ACHN (cell line): ENCODE measurements around the gene DR1.
"Not testable (repeated sequence)": the region's sequence is repeated elsewhere in the genome, so short reads cannot be mapped to it uniquely, and the experiment has no call there.

ENCODE experiments used
- DNase-seq: peaks from one replicate; pipeline ENCODE4 v3.0.0-alpha.2; 2015
- in situ Hi-C: cut with HindIII; loops from 2 replicates; pipeline ENCODE4 v1.10.0; 2017; ENCODE audit warnings: low sequenced_read_pairs, low pct_ligation_motif_present, low pct_unique_long_range_greater_than_20kb

DR1 gene

DNA sequence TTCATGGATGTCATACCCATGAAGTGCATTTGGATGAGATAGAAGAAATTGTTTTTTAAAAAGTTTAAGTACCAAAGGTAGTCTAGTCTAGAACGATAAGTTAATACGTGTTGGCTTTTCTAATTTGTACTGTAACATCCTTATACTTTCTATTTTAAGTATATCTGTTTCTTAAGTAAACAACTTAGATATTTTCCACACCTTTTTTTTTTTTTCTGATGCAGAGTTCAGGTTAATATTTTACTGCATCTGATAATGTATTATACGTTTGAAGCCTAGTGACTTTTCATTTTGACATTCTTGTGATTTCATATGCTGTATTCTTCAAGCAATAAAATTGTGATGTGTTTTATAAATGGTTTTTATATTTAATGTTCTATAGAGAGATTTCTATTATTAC lies 16.5 kb downstream of the DR1 start:
- in situ Hi-C loops, result no loop called here

DNA sequence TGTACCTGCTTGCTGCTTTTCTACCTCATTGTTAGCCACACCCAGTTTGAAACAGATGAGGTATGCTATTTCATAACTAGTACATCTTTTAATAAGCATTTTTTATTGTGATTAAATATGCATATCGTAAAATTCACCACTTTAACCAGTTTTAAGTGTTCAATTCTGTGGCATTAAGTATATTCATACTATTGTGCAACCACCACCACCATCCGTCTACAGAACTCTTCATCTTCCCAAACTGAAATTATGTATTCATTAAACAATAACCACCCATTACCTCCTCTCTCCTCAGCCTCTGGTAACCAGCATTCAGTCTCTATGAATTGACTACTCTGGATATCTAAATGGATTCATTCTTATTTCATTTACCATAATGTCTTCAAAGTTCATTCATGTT lies 20.1 kb downstream of the DR1 start:
- in situ Hi-C loops, result no loop called here
- no peak for DNase-seq

More for the DNA sequence above, 16.5 kb downstream of the DR1 start:
- DNase-seq, result no peak

DNA sequence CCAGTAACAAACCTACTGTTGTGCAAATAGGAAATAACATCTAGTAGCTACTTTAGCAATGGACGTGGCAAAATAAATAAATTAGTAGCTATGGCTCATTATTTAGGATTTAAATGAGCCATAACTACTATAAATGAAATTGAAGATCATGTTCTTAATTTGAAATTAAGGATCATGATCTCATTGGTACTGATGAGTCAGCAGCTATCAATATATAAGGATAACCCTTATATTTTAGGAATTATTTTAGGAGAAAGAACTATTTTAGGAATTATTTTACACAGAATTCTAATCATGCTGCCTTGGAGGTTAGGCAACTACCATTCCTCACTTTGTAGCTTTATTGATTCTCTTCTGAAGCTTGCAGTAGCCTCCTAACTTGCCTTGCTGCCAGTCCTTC lies 24.0 kb downstream of the DR1 start:
- in situ Hi-C loops, result no loop called here

DNA sequence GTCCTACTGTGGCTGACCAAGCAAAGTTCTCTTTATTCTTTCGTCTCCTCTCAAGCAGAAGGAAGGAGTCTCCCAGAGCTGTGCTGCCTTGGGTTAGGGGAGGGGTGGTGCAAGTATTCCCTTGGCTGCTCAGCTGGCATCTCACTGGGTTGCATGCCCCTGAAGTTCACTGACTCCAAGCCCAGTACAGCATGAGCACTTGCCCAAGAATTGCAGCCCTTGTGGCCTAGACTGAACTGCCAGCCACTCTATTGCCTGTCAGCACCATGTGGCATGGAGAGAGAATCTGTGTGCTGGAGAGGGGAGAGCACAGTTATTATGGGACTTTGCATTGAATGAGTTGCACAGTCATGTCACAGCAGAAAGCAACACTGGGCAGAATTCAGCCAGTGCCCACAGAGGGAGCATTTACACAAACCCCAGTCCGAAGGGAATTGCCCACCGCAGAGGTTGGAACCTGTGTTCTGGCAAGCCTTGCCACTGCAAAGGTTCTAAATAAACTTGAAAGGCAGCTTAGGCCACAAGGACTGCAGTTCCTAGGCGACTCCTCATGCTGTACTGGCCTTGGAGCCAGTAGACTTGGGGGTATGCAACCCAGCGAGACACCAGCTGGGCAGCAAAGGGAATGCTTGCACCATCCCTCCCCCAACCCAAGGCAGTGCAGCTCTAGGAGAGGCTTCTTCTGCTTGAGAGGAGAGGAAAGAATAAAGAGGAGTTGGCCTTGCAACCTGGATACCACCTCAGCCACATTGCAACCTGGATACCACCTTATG lies 28.8 kb downstream of the DR1 start:
- in situ Hi-C loops, result no loop called here
- no peak for DNase-seq

More for the DNA sequence above, 24.0 kb downstream of the DR1 start:
- DNase-seq, result no peak

DNA sequence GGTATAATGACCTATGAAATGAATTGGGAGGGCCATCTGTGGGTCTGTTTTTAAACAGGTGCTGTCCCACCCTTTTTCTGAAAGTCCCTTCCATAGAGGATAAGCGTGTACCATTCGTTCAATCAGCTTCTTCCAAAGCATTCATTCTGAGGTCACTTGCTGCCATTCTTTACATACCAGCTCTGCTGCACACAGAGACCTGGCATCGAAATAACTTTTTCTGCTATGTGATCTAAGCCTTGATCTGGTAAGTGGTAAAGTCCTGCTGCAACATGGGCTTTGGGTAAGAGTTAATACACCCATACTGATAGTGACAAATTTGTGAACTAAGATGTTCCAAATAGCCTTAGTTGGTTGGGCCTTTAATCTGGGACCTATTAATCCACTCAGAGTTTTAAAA lies 38.9 kb downstream of the DR1 start:
- no peak for DNase-seq
- in situ Hi-C loops, result no loop called here

DNA sequence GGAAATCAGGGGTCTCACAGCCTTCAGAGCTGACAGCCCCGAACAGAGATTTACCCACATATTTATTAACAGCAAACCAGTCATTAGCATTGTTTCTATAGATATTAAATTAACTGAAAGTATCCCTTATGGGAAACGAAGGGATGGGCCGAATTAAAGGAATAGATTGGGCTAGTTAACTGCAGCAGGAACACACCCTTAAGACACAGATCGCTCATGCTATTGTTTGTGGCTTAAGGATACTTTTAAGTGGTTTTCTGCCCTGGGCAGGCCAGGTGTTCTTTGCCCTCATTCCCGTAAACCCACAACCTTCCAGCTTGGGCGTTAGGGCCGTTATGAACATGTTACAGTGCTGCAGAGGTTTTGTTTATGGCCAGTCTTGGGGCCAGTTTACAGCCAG lies 40.6 kb downstream of the DR1 start:
- in situ Hi-C loops, result not testable (repeated sequence)

DNA sequence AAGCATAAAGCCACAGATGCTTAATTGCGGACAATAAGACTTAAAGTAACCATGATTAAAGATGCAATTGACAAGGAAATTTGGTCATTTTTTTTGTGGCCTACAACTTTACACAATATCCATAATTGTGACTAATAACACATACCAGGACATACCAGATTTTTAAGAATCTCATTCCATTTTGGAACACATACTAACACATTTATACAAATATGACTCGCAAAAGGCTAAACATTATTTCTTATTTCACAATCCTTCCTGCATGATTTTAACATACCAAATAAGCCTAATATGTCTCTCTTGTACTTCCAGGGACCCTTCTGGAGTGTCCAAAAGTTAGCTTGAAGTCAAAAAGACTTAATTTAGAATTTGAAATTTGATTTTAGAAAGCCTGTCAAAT lies 48.8 kb downstream of the DR1 start:
- in situ Hi-C loops, result no loop called here

More for the DNA sequence above, 40.6 kb downstream of the DR1 start:
- not testable (repeated sequence) for DNase-seq

DNA sequence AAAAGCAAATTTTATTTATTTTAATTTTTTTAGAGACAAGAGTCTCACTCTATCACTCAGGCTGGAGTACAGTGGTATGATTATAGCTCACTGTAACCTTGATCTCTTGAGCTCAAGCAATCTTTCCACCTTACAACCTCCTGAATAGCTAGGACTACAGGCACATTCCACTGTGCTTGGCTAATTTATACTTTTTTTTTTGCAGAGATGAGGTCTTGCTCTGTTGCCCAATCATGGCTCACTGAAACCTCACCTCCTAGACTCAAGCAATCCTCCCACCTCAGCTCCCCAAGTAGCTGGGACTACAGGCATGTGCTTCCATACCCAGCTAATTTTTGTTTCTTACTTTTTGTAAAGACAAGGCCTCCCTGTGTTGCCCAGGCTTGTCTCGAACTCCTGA lies 49.5 kb downstream of the DR1 start:
- in situ Hi-C loops, result no loop called here
- no peak for DNase-seq

More for the DNA sequence above, 48.8 kb downstream of the DR1 start:
- no peak for DNase-seq

DNA sequence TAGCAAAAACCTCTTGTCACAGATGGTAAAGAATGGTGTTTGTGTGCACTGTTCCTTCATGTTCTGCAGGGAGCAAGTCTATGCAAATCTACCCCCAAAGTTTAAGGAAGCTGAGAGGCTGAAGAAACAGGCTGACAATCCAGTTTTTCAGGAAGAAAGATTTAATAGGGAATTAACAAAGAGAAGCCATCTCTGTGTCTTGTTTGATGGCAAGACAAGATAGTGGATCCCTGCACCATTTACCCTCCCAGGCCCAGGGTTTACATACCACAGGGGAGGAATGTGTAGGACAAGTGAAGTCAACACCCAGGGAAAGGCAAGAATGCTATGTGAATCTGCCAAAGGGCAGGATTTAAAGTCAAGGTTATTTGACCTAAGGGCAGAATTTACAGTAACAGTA lies 54.1 kb downstream of the DR1 start:
- in situ Hi-C loops, result no loop called here
- DNase-seq, result no peak

DNA sequence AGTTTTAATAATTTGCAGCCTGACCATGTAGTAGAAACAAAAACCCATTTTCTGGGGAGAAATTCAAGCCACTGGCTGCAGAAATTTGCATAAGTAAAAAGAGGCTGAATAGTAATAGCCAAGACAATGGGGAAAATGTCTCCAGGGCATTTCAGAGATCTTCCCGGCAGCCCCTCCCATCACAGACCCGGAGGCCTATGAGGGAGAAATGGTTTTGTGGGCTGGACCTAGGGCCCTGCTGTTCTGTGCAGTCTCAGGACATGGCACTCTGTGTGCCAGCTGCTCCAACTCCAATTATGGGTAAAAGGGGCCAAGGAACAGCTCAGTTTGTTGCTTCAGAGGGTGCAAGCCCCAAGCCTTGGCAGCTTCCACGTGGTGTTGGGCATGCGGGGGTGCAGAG lies 62.5 kb downstream of the DR1 start:
- no peak for DNase-seq
- in situ Hi-C loops, result no loop called here

DNA sequence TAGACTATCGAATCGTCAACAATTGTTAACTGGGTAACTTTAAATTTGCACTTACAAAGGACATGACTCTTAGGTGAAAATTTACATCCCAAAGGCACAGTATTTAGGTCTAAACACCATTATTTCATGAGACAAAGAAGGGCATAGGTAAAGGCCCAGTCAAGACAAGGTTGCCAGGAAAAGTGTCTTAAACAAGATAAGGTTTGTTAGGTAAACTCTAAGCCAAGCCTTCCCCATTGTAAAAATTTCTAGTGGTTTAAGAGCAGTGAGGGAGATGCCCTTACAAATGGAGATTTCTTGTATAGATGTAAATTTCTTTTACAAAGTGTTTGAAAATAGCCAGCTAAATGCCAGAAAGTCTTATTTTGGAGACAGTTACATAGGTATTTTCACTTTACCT lies 65.3 kb downstream of the DR1 start:
- in situ Hi-C loops, result no loop called here
- no peak for DNase-seq

DNA sequence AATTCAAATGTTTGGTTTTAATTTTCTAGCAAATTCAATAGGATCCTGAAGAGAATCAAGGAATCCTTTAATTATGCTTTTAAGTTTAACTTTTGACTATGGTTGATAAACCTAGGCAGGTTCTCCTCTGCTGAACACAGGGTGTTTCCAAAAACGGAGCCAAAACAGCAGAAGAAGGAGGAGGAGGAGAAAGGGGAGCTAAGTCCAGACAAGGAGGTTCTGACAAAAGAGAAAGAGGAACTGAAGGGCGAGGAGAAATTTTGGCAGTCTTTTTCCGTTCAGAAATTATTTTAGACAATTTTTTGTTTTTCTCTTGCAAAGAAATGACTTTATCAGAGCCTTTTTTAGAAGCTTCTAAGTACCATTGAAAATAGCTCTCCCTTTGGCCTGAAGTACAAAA lies 69.0 kb downstream of the DR1 start:
- in situ Hi-C loops, result no loop called here
- no peak for DNase-seq

DNA sequence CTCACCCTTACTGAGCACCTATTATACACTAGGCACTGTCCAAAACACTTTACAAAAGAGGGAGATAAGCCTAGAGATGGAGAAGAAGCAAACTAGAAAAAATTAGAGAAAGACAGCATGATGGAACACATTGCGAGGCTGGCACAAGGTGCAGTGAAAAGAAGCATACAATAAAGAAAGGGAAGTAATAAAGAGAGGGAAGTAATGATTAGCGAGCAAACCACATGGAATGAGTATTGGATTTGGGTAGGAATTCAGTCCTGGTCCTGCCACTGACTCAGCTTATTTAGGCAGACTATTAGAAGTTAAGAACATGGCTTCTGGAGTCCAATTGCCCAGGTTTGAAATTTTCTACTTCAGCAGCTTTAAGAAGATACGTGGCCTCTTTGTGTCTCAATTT lies 69.6 kb downstream of the DR1 start:
- DNase-seq, result no peak
- in situ Hi-C loops, result no loop called here

DNA sequence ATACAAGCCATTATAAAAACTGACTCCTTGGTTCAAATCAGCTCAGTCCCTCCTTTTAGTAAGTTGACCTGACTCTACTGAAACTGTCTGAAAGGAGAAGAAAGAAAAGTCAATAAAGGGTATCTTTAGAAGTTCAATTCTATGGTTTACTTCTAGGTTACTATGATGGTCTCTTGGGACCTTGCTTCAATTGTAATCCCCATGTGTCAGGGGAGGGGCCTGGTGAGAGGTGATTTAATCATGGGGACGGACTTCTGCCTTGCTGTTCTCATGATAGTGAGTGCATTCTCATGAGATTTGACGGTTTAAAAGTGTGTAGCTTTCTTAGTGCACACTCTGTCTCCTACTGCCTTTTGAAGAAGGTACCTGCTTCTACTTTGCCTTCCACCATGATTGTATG lies 70.5 kb downstream of the DR1 start:
- no peak for DNase-seq
- in situ Hi-C loops, result no loop called here
